Heart left ventricle (tissue), 13 donors: ENCODE results near the gene CSF3R.

Source experiments
- CTCF ChIP-seq, 12 donors: fragments of 200-600 bp; sonication (generic) in 4 of 12; IDR thresholded peaks; one replicate each; pipeline versions ENCODE4 v1.5.0 to v1.8.0; 2018 to 2022; ENCODE audit warnings: antibody characterized with exemption in 12 of 12, mild to moderate bottlenecking in 5 of 12
- POLR2A ChIP-seq, 2 donors: fragments of 450-650 bp; IDR thresholded peaks; one replicate each; pipeline ENCODE4 v1.6.1; 2017; ENCODE audit warnings: antibody characterized with exemption in 2 of 2, mild to moderate bottlenecking in 2 of 2, moderate library complexity in 2 of 2
- donor health status: ischemic (EF 13 %, LVEDD 7.1; RV severe dilation, severe dysfunction).
- donor health status: DM: no; HTN: yes; CAD: no.
- donor health status: DM: no; HTN: no; CAD: no.
- donor health status: ischemic (EF 25% LVEDD 6.9; RV normal size, moderate dysfunction).
- donor health status: ischemic (EF 25% LVEDD 5.7; RV mildly dilated, moderate dysfunction).
- donor health status: ischemic (EF 35%, LVEDD 5.7; RV mildly dilated, moderate dysfunction).
- donor health status: nonischemic (EF 11% LVEDD 7.7; RV severe dilation, severe dysfunction).
- donor health status: DM: yes; HTN: yes; CAD: no.
- donor health status: PGD.
- donor health status: ischemic (EF 29% LVEDD 5.4; RV normal size, mild dysfunction).
- donor health status: nonischemic (EF 23%, LVEDD 6.1; RV moderate dilation, normal function).

GRCh38 chr1:36433102-36433501 is 49.6 kb downstream of the CSF3R start:
- TF ChIP-seq CTCF (IDR thresholded peaks at IDR 0.05) (no peak), POLR2A (IDR thresholded peaks at IDR 0.05) (no peak)
